SH-SY5Y (cell line): ENCODE data around the gene APOC3.
A peak's percentile ranks its signal among the peaks of the same experiment; 100 is the strongest.

Source experiments
- GATA2 ChIP-seq: IDR thresholded peaks from 2 replicates; pipeline ENCODE4 v1.6.1; 2011; ENCODE audit warnings: mild to moderate bottlenecking, low read depth, low read length
- GATA3 ChIP-seq: IDR thresholded peaks from 2 replicates; pipeline ENCODE4 v1.6.1; 2011; ENCODE audit warnings: low read depth, mild to moderate bottlenecking, low read length, moderate library complexity

APOC3 gene

GRCh38 chr11:116843661-116844060 lies 14.0 kb downstream of the APOC3 start:
- TF ChIP-seq GATA3 = no peak
- no peak for TF ChIP-seq GATA2

GRCh38 chr11:116844722-116845121 lies 15.0 kb downstream of the APOC3 start:
- TF ChIP-seq GATA2 = no peak
- no peak for TF ChIP-seq GATA3

GRCh38 chr11:116847612-116848011 lies 17.9 kb downstream of the APOC3 start:
- TF ChIP-seq GATA3 (no peak), GATA2 (no peak)

- TF ChIP-seq GATA2 = no peak
- no peak for TF ChIP-seq GATA3
Observed at GRCh38 chr11:116849060-116849459, 19.4 kb downstream of the APOC3 start.

GRCh38 chr11:116849486-116849885 lies 19.8 kb downstream of the APOC3 start:
- no peak for TF ChIP-seq GATA2
- no peak for TF ChIP-seq GATA3

GRCh38 chr11:116851626-116852025 lies 21.9 kb downstream of the APOC3 start:
- TF ChIP-seq GATA2 = no peak
- no peak for TF ChIP-seq GATA3

- TF ChIP-seq GATA2 = no peak
- no peak for TF ChIP-seq GATA3
Observed at GRCh38 chr11:116852261-116853031, 22.7 kb downstream of the APOC3 start.

GRCh38 chr11:116853461-116854073 lies 23.9 kb downstream of the APOC3 start:
- no peak for TF ChIP-seq GATA2
- TF ChIP-seq GATA3 = no peak

- no peak for TF ChIP-seq GATA3
- TF ChIP-seq GATA2 = no peak
Observed at GRCh38 chr11:116855413-116855812, 25.7 kb downstream of the APOC3 start.

- TF ChIP-seq GATA2 = no peak
- TF ChIP-seq GATA3 = no peak
Observed at GRCh38 chr11:116856423-116856822, 26.7 kb downstream of the APOC3 start.

- TF ChIP-seq GATA2 (no peak), GATA3 (no peak)
Observed at GRCh38 chr11:116857316-116857715, 27.6 kb downstream of the APOC3 start.

GRCh38 chr11:116857936-116858335 lies 28.2 kb downstream of the APOC3 start:
- TF ChIP-seq GATA2 (peak; percentile 98), GATA3 (peak; percentile 82)

GRCh38 chr11:116859175-116859574 lies 29.5 kb downstream of the APOC3 start:
- TF ChIP-seq GATA3 (no peak), GATA2 (no peak)

- TF ChIP-seq GATA3 (no peak), GATA2 (no peak)
Observed at GRCh38 chr11:116860303-116860702, 30.6 kb downstream of the APOC3 start.

- no peak for TF ChIP-seq GATA2
- TF ChIP-seq GATA3 = no peak
Observed at GRCh38 chr11:116861539-116861938, 31.8 kb downstream of the APOC3 start.

GRCh38 chr11:116862185-116862584 lies 32.5 kb downstream of the APOC3 start:
- TF ChIP-seq GATA3 (no peak), GATA2 (peak; percentile 67)
